Inferior parietal cortex (tissue), 1 donor: Measurements from ENCODE around the gene MBD5.

Experiments used
- DNase-seq: peaks from one replicate; pipeline ENCODE4 v3.0.0-alpha.2; 2016; ENCODE audit errors: extremely low spot score

MBD5 gene

GRCh38 chr2:148548716-148549400 lies 528.0 kb downstream of the MBD5 start:
- no peak for DNase-seq

- no peak for DNase-seq
These were observed 531.9 kb downstream of the MBD5 start for GRCh38 chr2:148552675-148553331.

GRCh38 chr2:148553332-148553887 lies 532.5 kb downstream of the MBD5 start:
- no peak for DNase-seq

GRCh38 chr2:148554459-148555247 lies 533.8 kb downstream of the MBD5 start:
- no peak for DNase-seq

GRCh38 chr2:148555622-148556294 lies 534.9 kb downstream of the MBD5 start:
- no peak for DNase-seq

- DNase-seq, result no peak
These were observed 537.0 kb downstream of the MBD5 start for GRCh38 chr2:148557844-148558436.

- DNase-seq, result no peak
These were observed 539.6 kb downstream of the MBD5 start for GRCh38 chr2:148560496-148560895.

GRCh38 chr2:148561389-148561788 lies 540.5 kb downstream of the MBD5 start:
- no peak for DNase-seq

GRCh38 chr2:148565272-148565894 lies 544.5 kb downstream of the MBD5 start:
- DNase-seq, result no peak
